Stimulated activated CD8-positive, alpha-beta memory T cell treated with anti-CD3 and anti-CD28 coated beads, Interleukin-15, amount 100 ng/mL, for 48 hours (primary cell): ENCODE results near the gene NDEL1.

Experiments used
- DNase-seq, 2 donors: peaks; one replicate each; pipeline ENCODE4 v3.0.0-alpha.2; 2020; ENCODE audit warnings: low read depth in 2 of 2

Gene NDEL1

GRCh38 chr17:8479431-8479947, 43.8 kb downstream of the NDEL1 start:
- no peak for DNase-seq

GRCh38 chr17:8480011-8480976, 44.6 kb downstream of the NDEL1 start:
- DNase-seq: no peak

- no peak for DNase-seq
Observed at GRCh38 chr17:8481089-8481488, 45.4 kb downstream of the NDEL1 start.

- no peak for DNase-seq
Observed at GRCh38 chr17:8481703-8482102, 46.0 kb downstream of the NDEL1 start.

GRCh38 chr17:8482546-8482945, 46.9 kb downstream of the NDEL1 start:
- DNase-seq: no peak

GRCh38 chr17:8484465-8484864, 48.8 kb downstream of the NDEL1 start:
- no peak for DNase-seq

- DNase-seq: no peak
Observed at GRCh38 chr17:8485491-8485890, 49.8 kb downstream of the NDEL1 start.

GRCh38 chr17:8487130-8487645, 51.5 kb downstream of the NDEL1 start:
- DNase-seq: no peak

- no peak for DNase-seq
Observed at GRCh38 chr17:8487743-8488142, 52.1 kb downstream of the NDEL1 start.

GRCh38 chr17:8488491-8488890, 52.8 kb downstream of the NDEL1 start:
- no peak for DNase-seq

GRCh38 chr17:8488901-8489300, 53.2 kb downstream of the NDEL1 start:
- no peak for DNase-seq

- DNase-seq: no peak
Observed at GRCh38 chr17:8489841-8490240, 54.2 kb downstream of the NDEL1 start.

- DNase-seq: no peak
Observed at GRCh38 chr17:8490256-8491023, 54.8 kb downstream of the NDEL1 start.

GRCh38 chr17:8492121-8492520, 56.4 kb downstream of the NDEL1 start:
- DNase-seq: no peak

- no peak for DNase-seq
Observed at GRCh38 chr17:8494021-8494420, 58.3 kb downstream of the NDEL1 start.

- no peak for DNase-seq
Observed at GRCh38 chr17:8494506-8495111, 58.9 kb downstream of the NDEL1 start.

- no peak for DNase-seq
Observed at GRCh38 chr17:8496081-8496480, 60.4 kb downstream of the NDEL1 start.

- no peak for DNase-seq
Observed at GRCh38 chr17:8499171-8499570, 63.5 kb downstream of the NDEL1 start.

- no peak for DNase-seq
Observed at GRCh38 chr17:8499614-8500013, 63.9 kb downstream of the NDEL1 start.

- no peak for DNase-seq
Observed at GRCh38 chr17:8500609-8501008, 64.9 kb downstream of the NDEL1 start.

- no peak for DNase-seq
Observed at GRCh38 chr17:8502126-8502525, 66.4 kb downstream of the NDEL1 start.

- no peak for DNase-seq
Observed at GRCh38 chr17:8503368-8503767, 67.7 kb downstream of the NDEL1 start.
